K562 (cell line): ENCODE results near the gene PLCL1. TPM values are rescaled to one million over a fixed set of nuclear protein-coding genes. Genes with fewer than 3 reads are reported as not detected.

Experiments
- MGA ChIP-seq: fragments of 450-650 bp; IDR thresholded peaks from 2 replicates; pipeline ENCODE4 v1.6.1; 2016; ENCODE audit warnings: mild to moderate bottlenecking, moderate library complexity
- polyA plus RNA-seq, 8 experiments: library from polyadenylated mRNA; depleted of rRNA in 4 of 8; stranded (reverse) in 5 of 8; unstranded in 3 of 8; fragments of >200 nt; fragmentation: Nextera tagmentation in 2 of 8; fragmentation: Illumina TruSeq in 1 of 8; extraction: Ambion mirVana in 2 of 8; extraction: Trizol in 1 of 8; gene quantifications; 2 replicates each; pipeline versions ENCODE4 v1.2.1 to v1.2.3, GENCODE V29; 2011 to 2014; ENCODE audit warnings: inconsistent platforms in 1 of 8, missing spikeins in 1 of 8
- total RNA-seq, 7 experiments: library from RNA; depleted of rRNA in 6 of 7; stranded (reverse); fragments of >200 nt in 6 of 7; fragmentation: Illumina TruSeq in 2 of 7; extraction: Trizol in 2 of 7; gene quantifications; 2 replicates each; pipeline versions ENCODE4 v1.2.1 to v1.2.3, GENCODE V29; 2011 to 2021; ENCODE audit warnings: low replicate concordance in 1 of 7

PLCL1 gene
- total and polyA plus RNA-seq, 9 of the 15 experiments (the other 6 are each of a cell fraction or from before 2014, with no cell fraction given): 2.0 to 17.7 (median 8.6) TPM

- peak; percentile 55 for TF ChIP-seq MGA
Observed at GRCh38 chr2:197834771-197835170, 30.4 kb downstream of the PLCL1 start (continued).
